NCI-H82 (cell line): ENCODE data around the gene VWA8.
A peak's percentile ranks its signal among the peaks of the same experiment; 100 is the strongest.
"Not testable (repeated sequence)": the region's sequence is repeated elsewhere in the genome, so short reads cannot be mapped to it uniquely, and the experiment has no call there.

Source experiments
- DNase-seq: peaks from one replicate; lab custom pipeline; 2025; lab: John Stamatoyannopoulos, UW

The VWA8 gene

GRCh38 chr13:41922894-41923293, 38.0 kb downstream of the VWA8 start:
- DNase-seq = not testable (repeated sequence)

GRCh38 chr13:41919741-41920487, 41.0 kb downstream of the VWA8 start:
- DNase-seq = no peak

DNA sequence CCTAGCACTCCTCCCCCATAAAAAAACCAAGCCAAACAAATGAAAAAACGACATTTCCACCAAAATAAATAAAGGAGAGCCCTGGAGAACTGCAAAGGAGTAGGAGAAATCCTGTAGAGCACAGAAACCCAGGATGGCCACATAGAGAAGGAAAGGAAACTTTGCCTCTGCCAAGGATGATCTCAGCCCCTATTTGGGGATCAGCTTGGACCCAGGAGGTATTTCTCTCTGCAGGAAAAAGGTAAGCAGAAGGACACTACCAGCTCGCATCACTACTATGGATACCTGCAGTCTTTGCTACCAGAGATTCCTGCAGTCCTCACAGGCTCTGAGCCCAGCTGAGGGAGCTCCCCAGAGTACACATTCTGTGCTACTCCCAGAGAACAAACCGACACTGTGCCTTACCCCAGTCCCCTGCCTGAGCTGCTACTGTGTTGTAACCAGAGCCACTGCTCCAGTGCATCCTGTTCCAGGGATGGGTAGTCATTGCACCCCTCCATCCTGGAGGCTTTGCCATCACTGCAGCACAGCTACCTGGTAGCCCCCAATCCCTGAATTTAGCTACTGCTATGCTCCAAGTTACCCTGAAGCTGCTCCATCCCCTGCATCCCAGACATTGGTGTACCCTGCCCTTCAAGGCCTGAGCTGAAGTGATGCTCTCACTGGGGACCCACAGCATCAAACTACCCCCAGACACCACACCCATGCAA, 41.7 kb downstream of the VWA8 start:
- DNase-seq = no peak

DNA sequence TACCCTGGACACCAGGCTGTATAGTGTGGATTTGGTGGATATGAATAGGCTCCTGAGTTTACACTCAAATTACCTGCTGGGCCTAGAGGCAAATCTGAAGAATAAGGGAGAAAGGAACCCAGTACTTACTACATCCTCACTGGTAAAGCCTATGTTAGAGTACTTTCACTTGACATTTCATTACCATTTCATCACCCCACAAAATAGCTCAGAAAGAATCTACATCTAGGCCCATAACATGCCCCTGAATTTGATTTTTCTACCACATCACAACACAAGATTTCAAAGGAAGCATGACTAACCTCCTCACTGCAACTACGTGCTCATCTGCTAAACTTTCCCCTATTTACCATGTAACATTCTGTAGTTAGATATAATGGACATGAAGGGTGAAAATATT, 43.3 kb downstream of the VWA8 start:
- DNase-seq = no peak

DNA sequence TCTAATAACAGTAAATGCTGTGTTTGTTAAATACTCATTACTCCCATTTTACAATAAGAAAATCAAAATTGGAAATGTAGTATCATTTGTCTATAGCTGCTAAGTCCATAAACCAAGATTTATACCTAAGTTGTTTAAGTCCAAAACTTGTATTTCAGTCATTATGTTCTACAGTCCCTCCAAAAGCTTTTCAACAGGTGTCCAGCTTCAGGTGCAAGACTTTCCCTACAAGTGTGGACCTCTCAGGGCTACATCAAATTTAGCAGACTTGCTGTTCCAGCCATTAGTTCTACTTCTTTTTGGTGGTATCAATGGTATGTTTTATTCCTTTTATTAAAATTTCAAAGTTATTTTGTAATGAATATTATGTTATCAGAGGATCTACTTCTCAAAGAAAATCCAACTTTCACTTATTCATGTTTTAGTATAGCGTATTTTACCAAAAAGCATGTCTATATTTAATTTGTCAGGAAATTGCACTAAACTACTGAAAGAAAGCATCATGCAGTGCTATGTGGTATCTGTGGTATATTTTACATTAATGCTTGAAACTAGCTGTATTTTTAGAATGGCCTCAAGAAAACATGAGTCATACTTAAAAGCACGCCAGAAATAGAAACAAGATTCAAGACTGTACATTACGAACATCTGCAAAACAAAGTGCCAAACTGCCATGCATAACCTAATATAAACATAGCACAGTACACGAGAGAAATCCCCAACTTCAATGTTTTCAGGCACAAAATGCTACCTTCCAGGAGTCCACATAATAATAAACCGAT, 44.5 kb downstream of the VWA8 start:
- no peak for DNase-seq

DNA sequence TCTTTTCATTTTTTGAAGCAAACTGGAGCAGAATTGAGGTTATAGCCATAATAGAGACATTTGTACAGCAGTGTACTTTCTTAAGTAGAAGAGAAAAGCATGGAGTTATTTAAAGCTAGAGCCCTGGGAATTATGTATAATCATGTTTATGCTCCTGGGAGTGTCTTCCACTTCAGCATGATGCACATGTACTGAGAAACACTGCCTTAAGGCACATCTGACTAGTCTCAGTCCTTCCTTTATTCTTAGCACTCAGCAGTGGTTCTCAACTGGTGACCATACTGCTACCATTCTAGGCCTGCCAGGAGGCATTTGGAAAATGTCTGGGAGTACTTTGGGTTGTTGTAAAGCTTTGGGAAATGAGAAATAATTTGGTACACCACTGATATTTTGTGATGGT, 45.8 kb downstream of the VWA8 start:
- no peak for DNase-seq

- no peak for DNase-seq
Observed at GRCh38 chr13:41914552-41914951, 46.4 kb downstream of the VWA8 start.

DNA sequence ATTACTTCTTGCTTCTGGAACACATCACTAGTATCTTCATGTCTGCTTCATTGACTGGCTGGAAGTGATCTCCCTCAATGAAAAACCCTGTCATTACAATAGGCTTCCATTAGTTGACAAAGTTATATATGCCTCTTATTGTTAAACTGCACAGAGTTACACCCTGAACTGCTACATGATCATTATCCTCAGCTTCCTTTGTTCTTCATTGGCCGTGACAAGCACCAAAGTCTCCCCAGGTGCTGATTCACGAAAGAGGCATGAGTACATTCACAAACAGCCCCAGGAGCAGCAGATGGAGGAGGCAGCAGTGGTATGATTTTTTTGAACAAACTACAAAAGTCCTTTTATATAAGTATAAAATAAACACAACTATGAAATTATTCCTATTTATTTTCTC, 51.4 kb downstream of the VWA8 start:
- DNase-seq = no peak

- DNase-seq = peak; percentile 66
Observed at GRCh38 chr13:41905600-41906254, 55.2 kb downstream of the VWA8 start.

- DNase-seq = no peak
Observed at GRCh38 chr13:41900918-41901317, 60.0 kb downstream of the VWA8 start.

DNA sequence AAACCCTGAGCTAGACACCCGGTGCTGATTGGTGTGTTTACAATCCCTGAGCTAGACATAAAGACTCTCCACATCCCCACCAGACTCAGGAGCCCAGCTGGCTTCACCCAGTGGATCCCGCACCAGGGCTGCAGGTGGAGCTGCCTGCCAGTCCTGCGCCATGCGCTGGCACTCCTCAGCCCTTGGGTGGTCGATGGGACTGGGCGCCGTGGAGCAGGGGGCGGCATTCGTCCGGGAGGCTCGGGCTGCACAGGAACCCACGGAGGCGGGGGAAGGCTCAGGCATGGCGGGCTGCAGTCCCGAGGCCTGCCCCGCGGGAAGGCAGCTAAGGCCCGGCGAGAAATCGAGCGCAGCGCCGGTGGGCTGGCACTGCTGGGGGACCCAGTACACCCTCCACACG, 62.5 kb downstream of the VWA8 start:
- not testable (repeated sequence) for DNase-seq

- DNase-seq = no peak
Observed at GRCh38 chr13:41897126-41897525, 63.8 kb downstream of the VWA8 start.

DNA sequence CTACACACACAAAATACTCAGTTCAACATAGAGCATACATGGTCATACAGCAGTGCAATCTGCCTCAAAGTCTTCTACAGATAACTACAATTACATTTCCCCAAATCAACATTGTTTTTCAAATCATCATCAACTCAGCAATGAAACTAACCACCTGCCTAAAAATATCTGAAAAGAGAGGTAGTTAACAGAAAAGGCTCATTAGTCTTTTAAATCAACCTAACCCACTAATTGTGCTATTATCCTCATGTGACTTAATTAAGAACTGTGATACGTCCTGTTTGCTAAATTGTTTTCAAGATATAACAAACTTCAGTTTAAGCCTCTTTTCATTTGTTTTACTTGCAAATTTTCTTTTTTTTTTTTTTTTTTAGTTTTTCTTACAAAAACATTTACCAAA, 65.4 kb downstream of the VWA8 start:
- no peak for DNase-seq

- no peak for DNase-seq
Observed at GRCh38 chr13:41891119-41891518, 69.8 kb downstream of the VWA8 start.

- no peak for DNase-seq
Observed at GRCh38 chr13:41883147-41883546, 77.8 kb downstream of the VWA8 start.

GRCh38 chr13:41881890-41882289, 79.0 kb downstream of the VWA8 start:
- not testable (repeated sequence) for DNase-seq

GRCh38 chr13:41880966-41881365, 79.9 kb downstream of the VWA8 start:
- no peak for DNase-seq

DNA sequence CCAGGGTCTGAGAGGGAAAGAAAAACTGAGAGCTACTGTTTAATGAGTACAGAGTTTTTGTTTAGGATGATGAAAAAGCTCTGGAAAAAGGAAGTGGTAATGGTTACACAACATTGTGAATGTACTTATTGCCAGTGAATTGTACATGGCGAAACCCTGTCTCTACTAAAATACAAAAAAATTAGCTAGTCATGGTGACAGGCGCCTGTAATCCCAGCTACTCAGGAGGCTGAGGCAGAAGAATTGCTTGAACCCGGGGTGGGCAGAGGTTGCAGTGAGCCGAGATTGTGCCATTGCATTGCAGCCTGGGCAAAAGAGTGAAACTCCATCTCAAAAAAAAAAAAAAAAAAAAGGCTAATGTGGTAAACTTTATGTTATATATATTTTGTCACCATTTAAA, 96.3 kb downstream of the VWA8 start:
- no peak for DNase-seq

- DNase-seq = not testable (repeated sequence)
Observed at GRCh38 chr13:41862659-41863058, 98.2 kb downstream of the VWA8 start.

- no peak for DNase-seq
Observed at GRCh38 chr13:41859565-41859964, 101.3 kb downstream of the VWA8 start.

DNA sequence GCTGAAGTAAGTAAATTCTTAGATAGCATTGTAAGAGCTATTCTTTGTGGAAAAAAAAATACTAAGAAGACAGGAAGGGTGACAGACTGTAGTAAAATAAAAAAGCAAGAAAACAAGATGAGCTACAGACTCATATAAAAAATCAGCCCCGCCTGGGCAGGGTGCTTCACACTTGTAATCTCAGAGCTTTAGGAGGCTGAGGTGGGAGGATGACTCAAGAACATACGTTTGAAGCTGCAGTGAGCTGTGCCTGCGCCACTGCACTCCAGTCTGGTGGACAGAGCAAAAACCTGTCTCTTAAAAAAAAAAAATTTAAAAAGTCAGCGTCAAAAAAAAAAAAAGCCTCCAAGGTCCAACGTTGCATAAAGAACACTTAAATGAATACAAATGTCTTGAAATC, 102.1 kb downstream of the VWA8 start:
- DNase-seq = no peak

- no peak for DNase-seq
Observed at GRCh38 chr13:41854758-41855157, 106.2 kb downstream of the VWA8 start.
